Endothelial cell of umbilical vein (primary cell): ENCODE measurements around the gene MYLK.

Experiments used
- EZH2 ChIP-seq: IDR thresholded peaks from 2 replicates; pipeline ENCODE4 v1.6.1; 2012; ENCODE audit warnings: borderline replicate concordance, low read depth, mild to moderate bottlenecking, moderate library complexity, low read length, inconsistent platforms; ENCODE audit not compliant: severe bottlenecking
- JUN ChIP-seq: IDR thresholded peaks from 2 replicates; pipeline ENCODE4 v1.6.1; 2011; ENCODE audit warnings: borderline replicate concordance, low read depth; ENCODE audit not compliant: insufficient read length, insufficient read depth
- MAX ChIP-seq: IDR thresholded peaks from 2 replicates; pipeline ENCODE4 v1.6.1; 2011; ENCODE audit not compliant: insufficient read depth, insufficient read length
- TF ChIP-seq, protein P1 (sequence below), 2 donors: IDR thresholded peaks; 1 replicate in 1 of 2; 2 replicates in 1 of 2; pipeline ENCODE4 v1.5.1; 2011; ENCODE audit warnings: low read length in 2 of 2, mild to moderate bottlenecking in 2 of 2, moderate library complexity in 2 of 2, control low read depth in 1 of 2, inconsistent platforms in 1 of 2, low read depth in 1 of 2; ENCODE audit not compliant: insufficient read depth in 1 of 2; ENCODE audit errors: extremely low read depth in 1 of 2

DNA sequence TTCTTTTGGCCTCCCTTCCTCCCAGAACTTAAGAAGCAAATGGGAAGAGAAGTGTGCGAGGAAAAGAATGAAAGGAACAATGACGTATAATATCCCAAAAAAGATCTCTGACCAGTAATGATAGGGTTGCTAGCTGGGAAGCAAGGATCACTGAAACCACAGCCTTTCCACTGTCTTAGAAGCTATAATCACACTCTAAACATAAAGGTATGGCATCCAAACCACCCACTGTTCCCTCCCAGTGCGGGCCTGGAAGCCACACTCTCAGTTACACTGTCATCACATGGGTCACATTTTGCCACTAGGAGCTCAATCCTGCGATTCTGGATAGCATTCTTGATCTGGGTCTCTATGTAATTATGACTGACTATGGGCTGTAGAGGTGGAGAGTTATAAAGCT is 167.7 kb downstream of the MYLK start:
- TF ChIP-seq, protein P1, sequence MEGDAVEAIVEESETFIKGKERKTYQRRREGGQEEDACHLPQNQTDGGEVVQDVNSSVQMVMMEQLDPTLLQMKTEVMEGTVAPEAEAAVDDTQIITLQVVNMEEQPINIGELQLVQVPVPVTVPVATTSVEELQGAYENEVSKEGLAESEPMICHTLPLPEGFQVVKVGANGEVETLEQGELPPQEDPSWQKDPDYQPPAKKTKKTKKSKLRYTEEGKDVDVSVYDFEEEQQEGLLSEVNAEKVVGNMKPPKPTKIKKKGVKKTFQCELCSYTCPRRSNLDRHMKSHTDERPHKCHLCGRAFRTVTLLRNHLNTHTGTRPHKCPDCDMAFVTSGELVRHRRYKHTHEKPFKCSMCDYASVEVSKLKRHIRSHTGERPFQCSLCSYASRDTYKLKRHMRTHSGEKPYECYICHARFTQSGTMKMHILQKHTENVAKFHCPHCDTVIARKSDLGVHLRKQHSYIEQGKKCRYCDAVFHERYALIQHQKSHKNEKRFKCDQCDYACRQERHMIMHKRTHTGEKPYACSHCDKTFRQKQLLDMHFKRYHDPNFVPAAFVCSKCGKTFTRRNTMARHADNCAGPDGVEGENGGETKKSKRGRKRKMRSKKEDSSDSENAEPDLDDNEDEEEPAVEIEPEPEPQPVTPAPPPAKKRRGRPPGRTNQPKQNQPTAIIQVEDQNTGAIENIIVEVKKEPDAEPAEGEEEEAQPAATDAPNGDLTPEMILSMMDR (IDR thresholded peaks at IDR 0.05; ENCODE audit: extremely low read depth in 1 of 2, insufficient read depth in 1 of 2, low read depth in 1 of 2, low read length in 2 of 2), result no peak
- TF ChIP-seq MAX, result no peak
- TF ChIP-seq JUN, result no peak
- no peak for TF ChIP-seq EZH2
